Measurements from ENCODE around the gene NMNAT3.

Gene NMNAT3

GRCh38 chr3:139674571-139675260, 3.1 kb downstream of the NMNAT3 start:
- no peak for DNase-seq

DNA sequence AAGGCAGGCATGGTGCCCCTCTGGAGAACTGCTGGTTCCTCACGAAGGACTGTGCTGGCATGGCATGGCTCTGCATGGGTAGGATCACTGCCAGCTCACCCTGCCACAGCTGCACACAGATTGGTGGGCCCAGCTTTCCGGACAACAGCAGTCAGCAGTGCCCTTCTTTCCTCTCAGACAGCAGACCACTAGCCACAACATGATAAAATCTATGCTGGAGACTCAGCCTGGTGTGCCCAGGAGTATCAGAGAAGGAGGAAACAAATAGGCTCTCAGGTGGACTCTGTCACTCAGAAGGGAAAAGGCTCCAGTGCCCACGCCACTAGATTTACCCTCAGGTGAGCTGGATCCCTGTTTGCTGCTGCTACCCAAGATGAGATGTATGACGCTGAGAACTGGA, 4.9 kb downstream of the NMNAT3 start:
- no peak for DNase-seq

GRCh38 chr3:139671863-139672646, 5.7 kb downstream of the NMNAT3 start:
- no peak for DNase-seq

- DNase-seq, result no peak
Observed at GRCh38 chr3:139671107-139671506, 6.7 kb downstream of the NMNAT3 start.

DNA sequence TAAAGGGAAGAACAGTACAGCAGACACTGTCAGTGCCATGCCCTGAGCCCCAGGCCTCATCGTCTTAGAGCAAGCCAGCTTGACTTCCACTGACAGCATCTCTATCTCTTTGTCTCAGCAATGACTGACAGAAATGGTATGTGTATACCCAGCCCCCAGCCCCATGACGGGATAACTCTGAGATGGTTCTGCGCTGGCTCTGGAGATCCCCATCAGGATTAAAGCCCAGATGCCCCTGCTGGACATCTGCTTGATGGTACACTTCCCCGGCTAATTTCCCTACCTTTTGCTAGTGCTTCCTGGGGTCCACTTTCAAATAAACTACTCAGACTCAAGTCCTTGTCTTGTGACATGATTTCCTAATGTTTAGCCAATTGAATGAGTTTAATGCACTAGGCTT, 7.6 kb downstream of the NMNAT3 start:
- no peak for DNase-seq

DNA sequence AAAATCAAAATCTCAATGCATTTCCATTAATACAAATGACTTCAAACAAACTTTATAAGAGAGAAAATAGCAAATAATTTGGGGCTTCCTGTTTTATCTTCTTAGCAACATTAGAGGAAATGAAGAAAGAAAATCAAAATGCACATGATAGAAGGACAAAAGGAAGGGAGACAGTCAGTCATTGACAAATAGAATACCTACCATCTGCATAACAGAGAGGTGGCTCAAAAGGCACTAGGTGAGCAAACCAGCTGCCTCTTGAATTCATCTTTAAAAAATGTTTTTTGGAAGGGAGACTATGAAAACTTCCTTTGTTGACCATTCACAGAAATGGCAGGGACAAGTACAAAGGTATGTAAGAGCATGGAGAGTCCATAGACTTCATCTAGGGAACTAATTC, 9.4 kb downstream of the NMNAT3 start:
- DNase-seq, result no peak

DNA sequence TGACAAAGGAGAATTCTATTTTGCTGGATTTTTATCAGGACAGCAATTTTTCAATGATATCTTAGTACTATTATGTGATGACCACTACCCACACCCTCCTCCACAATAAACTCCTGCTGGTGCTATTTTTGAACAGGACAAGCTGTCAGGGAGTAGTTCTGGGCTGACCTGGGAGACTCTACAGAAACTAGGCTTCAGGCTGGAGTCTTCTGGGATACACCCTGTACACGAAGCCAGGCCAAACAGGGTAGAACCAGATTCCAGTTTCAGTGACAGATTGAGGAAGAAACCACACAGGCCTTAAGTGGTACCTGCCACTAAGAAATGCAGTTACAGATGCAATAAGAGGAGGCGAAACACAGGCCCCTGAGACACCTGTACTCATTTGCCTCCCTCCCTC, 12.8 kb downstream of the NMNAT3 start:
- DNase-seq, result no peak

DNA sequence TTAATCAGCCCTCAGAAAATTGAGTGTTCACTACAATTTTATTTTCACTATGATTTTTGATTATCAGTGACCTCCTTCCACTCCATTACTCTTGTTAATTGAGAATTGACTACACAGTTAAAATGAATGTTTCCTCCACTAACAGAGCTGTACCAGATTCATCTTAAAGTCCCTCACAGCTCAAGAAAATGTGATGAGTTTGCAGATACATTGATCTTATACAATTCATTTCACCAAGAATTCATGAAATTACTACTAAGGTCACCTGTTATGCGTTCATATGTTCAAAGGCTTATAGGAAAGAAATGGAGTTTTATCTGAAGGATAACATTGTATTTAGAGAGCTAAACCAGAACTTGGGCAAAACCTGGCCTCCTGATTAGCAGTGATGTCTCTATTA, 17.5 kb downstream of the NMNAT3 start:
- no peak for DNase-seq

DNA sequence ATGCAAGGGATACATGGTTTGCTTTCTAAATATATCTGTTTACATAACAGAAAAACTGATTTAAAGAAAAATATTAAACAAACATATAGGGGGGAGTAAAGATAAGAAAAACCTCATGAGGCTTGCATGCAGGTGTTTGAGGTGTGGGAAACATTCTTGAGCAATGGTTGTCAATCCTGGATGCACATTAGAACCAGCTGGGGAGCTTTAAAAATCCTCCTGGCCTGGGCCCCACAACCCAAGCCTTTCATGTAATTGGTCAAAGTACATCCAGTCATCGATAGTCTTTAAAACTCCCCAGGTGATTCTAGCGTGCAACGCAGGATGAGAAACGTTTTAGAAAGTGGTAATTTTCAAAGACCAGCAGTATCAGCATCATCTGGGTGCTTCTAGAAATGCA, 18.3 kb downstream of the NMNAT3 start:
- no peak for DNase-seq

DNA sequence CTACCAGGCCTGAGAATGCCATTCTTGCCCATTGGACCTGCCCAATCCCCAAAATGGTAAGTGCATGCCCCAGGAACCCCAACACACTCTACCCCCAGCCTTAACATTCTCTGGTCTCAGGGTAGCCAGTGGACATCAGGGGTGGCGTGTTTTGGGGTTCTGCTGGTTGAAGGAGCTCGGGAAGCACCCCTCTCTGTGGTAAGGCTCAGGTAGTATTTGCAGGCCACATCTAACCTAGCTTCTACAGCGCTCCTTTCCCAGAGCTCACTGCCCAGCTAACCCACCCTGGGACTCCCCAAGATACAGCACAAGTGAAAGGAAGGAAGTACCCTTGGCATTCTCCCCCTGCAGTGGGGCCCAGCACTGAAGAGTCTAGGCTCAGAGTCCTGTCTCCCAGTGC, 19.8 kb downstream of the NMNAT3 start:
- no peak for DNase-seq

DNA sequence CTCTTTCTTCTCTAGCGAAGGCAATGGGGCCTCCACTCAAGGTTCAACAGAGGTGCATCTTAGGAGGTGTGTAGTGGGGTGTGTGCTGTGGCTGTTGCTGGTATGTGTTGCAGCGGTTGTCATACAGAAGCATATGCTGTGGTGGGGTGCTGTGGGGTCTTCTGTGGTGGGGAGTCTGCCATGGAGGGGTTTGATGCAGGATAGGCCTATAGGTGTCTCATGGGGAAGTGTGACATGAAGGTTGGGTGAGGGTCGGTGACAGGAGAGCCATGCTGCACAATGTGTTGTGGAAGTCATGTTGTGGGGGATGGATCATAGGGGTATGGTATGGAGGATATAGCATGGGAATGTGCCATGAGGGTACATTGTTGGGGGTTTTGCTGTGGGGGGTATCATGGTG, 20.3 kb downstream of the NMNAT3 start:
- no peak for DNase-seq

DNA sequence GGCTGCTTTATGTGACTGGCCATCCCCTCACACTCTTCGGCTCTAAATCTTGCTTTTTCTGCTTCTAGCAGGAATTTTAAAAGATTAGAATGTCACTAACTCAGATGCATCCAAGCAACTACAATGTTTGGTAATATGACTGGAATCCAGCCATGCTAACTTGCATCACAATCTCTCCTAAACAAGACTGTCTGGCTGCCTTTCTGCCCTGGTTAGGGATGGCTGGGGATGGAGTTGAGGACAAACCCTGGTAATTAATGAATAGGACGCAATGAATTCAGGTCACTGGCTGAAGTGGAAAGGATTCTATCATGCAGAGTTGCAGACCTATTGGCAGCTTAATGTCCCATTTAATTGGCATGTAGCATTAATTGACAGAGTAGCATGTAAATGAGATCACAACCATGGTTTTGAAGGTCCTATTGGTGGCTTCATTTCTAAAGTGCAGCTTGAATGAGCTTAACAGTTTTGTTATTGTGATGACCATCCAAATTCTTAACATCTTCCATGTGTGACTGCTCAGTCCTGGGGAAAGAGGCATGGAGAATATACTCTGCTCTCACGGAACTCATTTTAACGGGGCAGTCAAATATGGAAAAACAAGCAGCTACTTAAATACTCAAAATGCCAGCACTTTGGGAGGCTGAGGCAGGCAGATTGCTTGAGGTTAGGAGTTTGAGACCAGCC, 21.7 kb downstream of the NMNAT3 start:
- DNase-seq, result no peak

DNA sequence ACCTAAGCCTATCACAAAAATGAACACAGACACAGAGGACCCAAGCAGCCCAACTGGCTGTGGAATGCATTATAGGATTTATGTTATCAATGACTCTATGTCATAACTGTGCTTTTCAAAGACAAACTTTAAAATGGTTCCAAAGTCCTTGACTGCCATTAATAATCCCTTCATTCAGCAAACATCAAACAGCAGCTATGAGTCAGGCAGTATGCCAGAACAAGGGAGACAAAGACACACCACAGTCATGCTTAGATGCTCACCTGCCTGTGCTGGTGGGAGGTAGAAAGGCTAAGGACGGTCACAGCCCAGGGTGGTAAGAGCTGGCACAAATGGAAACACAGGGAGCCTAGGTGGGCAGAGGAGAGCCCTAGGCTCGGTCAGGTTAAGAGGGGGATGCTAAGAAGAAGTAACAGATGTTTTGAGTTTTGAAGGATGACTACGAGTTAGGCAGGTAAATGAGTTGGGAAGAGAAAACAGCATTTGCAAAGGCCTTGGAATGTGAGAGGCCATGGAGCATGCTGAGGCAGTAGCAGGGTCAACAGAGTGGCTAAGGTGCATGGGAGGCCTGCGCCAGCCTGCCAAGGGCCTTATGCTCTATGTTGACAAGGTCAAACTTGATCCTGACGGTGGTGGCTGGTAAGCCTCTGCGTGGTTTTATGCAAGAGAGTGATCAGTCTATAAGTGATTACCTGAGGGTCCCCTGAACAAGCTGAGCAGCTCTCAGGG, 23.0 kb downstream of the NMNAT3 start:
- peak; percentile 23 for DNase-seq

GRCh38 chr3:139653582-139653981, 24.2 kb downstream of the NMNAT3 start:
- no peak for DNase-seq

GRCh38 chr3:139652561-139652960, 25.2 kb downstream of the NMNAT3 start:
- DNase-seq, result no peak

DNA sequence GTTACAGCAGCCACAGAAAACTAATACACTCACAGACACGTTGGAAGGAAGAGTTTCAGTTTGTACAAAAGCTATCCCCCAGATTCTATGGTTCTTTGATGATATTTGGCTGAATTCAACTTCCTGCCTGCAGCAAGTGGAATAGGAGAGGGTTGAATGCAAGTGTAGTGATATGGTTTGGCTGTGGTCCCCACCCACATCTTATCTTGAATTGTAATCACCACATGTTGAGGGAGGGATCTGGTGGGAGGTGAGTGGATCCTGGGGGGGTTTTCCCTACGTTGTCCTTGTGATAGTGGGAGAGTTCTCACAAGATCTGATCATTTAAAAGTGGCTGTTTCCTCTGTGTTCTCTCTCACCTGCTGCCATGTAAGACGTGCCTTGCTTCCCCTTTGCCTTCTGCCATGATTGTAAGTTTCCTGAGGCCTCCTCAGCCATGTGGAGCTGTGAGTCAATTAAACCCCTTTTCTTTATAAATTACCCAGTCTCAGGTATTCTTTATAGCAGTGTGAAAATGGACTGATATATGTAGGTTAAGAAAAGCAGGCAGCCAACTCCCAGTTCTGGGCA, 29.8 kb downstream of the NMNAT3 start:
- DNase-seq, result no peak

GRCh38 chr3:139646512-139646911, 31.3 kb downstream of the NMNAT3 start:
- no peak for DNase-seq

DNA sequence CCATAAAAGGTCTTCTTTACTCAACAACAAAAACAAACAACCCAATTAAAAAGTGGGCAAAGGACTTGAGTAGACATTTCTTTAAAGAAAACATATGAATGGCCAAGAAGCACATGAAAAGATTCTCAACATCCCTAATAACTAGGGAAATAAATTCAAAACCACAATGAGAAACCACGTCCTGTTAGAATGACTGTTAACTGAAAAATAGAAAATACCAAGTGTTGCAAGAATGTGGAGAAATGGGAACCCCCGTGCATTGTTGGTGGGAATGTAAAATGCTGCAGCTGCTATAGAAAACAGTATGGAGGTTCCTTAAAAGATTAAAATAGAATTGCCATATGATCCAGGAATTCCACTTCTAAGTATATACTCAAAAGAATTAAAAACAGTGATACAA, 34.8 kb downstream of the NMNAT3 start:
- no peak for DNase-seq

- DNase-seq, result no peak
Observed at GRCh38 chr3:139640456-139640855, 37.3 kb downstream of the NMNAT3 start.

DNA sequence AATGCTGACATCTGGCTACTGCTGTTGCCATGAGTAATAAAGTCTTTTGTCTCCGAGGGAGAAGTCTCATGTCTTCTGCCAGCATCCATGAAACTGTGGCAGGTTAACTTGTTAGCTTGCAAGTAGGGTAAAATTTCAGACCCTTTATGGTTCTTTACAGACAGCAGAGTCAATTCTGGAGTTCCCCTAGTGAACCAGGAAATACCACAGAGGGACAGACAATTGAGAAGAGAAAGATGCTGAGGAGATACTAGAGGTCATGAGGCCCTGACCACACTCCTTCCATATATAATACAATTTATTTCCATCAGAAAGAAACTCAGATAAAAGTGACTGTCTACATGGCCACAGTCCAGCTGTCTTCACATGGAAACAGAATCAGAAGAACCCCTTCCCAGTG, 38.1 kb downstream of the NMNAT3 start:
- no peak for DNase-seq

- no peak for DNase-seq
Observed at GRCh38 chr3:139638518-139638917, 39.3 kb downstream of the NMNAT3 start.

DNA sequence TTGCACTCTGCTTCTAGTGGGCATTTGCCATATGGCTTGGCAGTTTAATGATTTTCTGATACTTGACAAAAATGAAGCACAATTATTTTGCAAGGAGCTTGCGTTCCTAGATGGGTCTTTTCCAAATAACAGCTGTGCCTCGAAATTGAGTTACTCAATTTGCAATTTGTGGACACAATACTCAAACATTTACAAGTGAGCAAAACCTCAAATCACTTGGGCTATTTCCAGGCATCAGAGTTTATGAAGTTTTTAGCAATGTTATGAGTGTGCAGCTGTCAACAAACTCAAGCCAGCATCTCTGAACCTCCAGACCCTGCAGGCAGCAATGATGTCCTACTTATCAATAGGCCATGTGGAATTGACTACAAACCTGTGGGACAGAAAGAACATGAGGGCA, 41.3 kb downstream of the NMNAT3 start:
- DNase-seq, result no peak

- DNase-seq, result no peak
Observed at GRCh38 chr3:139634111-139634635, 43.6 kb downstream of the NMNAT3 start.

All from NCI-H1092 treated with DMSO at 0.1 percent for 48 hours (cell line).